ENCODE data around the gene C2CD5. TPM values are rescaled to one million over a fixed set of nuclear protein-coding genes. Genes with fewer than 3 reads are reported as not detected.

The C2CD5 gene
- total and polyA plus RNA-seq, 2 of the 4 experiments (the other 2 are of a cell fraction), result 14.5 to 15.8 TPM

DNA sequence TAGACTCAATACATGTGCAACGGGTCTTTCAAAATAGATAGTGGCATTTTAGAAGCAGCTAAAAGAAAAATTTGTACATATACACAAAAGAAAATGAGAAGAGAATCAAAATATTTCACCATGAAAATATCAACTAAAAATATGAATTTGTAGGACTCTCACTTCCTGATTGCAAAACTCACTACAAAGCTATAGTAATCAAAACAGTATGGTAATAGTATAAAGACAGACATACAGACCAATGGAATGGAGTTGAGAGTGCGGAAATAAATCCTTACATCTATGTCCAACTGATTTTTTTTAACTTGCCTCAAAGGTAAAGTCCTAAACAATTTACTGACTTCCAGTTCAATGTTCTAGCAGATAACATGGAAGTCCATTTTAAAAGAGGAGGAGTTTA lies 13.1 kb downstream of the C2CD5 start:
- Histone ChIP-seq H2BK5ac (ENCODE audit: low read depth, low read length, poor library complexity, severe bottlenecking) (no peak overlapping the region), H3K14ac (replicated peaks; ENCODE audit: low read depth, low read length) (no peak overlapping the region), H2AK9ac (replicated peaks; ENCODE audit: low read depth, low read length, poor library complexity) (no peak overlapping the region), H3K4me1 (ENCODE audit: control insufficient read depth, insufficient read depth, low read length) (peaks cover 5% of the 10 kb centered on the region), H3K27me3 (ENCODE audit: control insufficient read depth, insufficient read depth, low read length) (no peaks in the 10 kb centered on the region), H3K18ac (ENCODE audit: low read depth, low read length) (no peak overlapping the region), H2AK5ac (ENCODE audit: low read depth, low read length) (no peak overlapping the region), H4K91ac (ENCODE audit: insufficient read depth, low read depth, low read length) (no peak overlapping the region), H4K8ac (ENCODE audit: low read depth in 2 of 2, low read length in 2 of 2) (no peak overlapping the region), H3K9me1 (ENCODE audit: insufficient read depth, low read length) (peaks cover 3% of the 10 kb centered on the region; the same call in 1 of the 2 replicates), H3K4ac (ENCODE audit: low read depth, low read length) (no peak overlapping the region), H3K79me1 (ENCODE audit: low read depth in 1 of 2, low read length in 2 of 2) (peaks cover 4 to 13% of the 10 kb centered on the region in 2 experiments; a peak in 3 of 4 replicates), H3K27ac (ENCODE audit: insufficient read depth, low read length) (no peak overlapping the region), H3K9ac (ENCODE audit: low read depth, low read length) (no peak overlapping the region), H3K36me3 (ENCODE audit: control insufficient read depth, insufficient read depth, low read length) (peaks cover 11% of the 10 kb centered on the region), H2BK120ac (ENCODE audit: low read depth, low read length) (no peak overlapping the region), H3K23ac (ENCODE audit: low read depth, low read length) (no peak overlapping the region), H2BK15ac (ENCODE audit: low read depth, low read length) (no peak overlapping the region), H4K5ac (ENCODE audit: low read depth, low read length) (no peak overlapping the region), H4K20me1 (ENCODE audit: insufficient read depth, low read length) (no peaks in the 10 kb centered on the region), H3K4me3 (ENCODE audit: insufficient read depth, low read depth, low read length) (no peak overlapping the region), H2BK20ac (ENCODE audit: low read depth, low read length) (no peak overlapping the region), H3K56ac (ENCODE audit: extremely low read depth, insufficient read depth, low read length) (no peak overlapping the region), H2AFZ (replicated peaks; ENCODE audit: low read length, poor library complexity) (no peak overlapping the region), H3K9me3 (ENCODE audit: control insufficient read depth, insufficient read depth, low read length) (no peaks in the 10 kb centered on the region), H3K4me2 (ENCODE audit: low read depth, low read length) (no peak overlapping the region)
- no peak for DNase-seq
- CTCF ChIA-PET, result interaction anchor here (0.6 kb wide), 1 partner anchor 1260 kb away, joined by 3 read pairs; no protein-coding TSS in a partner anchor
- no peak for ATAC-seq (ENCODE audit: low read depth)
- in situ Hi-C loops (cut with MboI; ENCODE audit: low sequenced_read_pairs), result no loop called here
- no CpG with 5 or more reads among the region's 2 CpGs for WGBS, 2 experiments (ENCODE audit: extremely low coverage in 2 of 2, insufficient read length in 1 of 2)
- intact Hi-C loops (cut with micrococcal nuclease), result no loop called here
- BruUV-seq (replicated peaks), result no TSS peak
- no peak for TF ChIP-seq CHD1 (IDR thresholded peaks at IDR 0.05; ENCODE audit: low read depth, low read length)
- no peak for TF ChIP-seq RAD21 (IDR thresholded peaks at IDR 0.05; ENCODE audit: low read length)
- no peak for TF ChIP-seq POLR2A (IDR thresholded peaks at IDR 0.05; ENCODE audit: low read depth, low read length)
- TF ChIP-seq CEBPB (IDR thresholded peaks at IDR 0.05; ENCODE audit: low read depth, low read length), result no peak
- TF ChIP-seq MAZ (IDR thresholded peaks at IDR 0.05; ENCODE audit: borderline replicate concordance, low read depth, low read length), result no peak
- TF ChIP-seq BHLHE40 (IDR thresholded peaks at IDR 0.05; ENCODE audit: low read depth, low read length), result no peak
- no peak for TF ChIP-seq MXI1 (IDR thresholded peaks at IDR 0.05; ENCODE audit: borderline replicate concordance, low read depth, low read length)
- TF ChIP-seq, protein P1, sequence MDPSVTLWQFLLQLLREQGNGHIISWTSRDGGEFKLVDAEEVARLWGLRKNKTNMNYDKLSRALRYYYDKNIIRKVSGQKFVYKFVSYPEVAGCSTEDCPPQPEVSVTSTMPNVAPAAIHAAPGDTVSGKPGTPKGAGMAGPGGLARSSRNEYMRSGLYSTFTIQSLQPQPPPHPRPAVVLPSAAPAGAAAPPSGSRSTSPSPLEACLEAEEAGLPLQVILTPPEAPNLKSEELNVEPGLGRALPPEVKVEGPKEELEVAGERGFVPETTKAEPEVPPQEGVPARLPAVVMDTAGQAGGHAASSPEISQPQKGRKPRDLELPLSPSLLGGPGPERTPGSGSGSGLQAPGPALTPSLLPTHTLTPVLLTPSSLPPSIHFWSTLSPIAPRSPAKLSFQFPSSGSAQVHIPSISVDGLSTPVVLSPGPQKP (IDR thresholded peaks at IDR 0.05; ENCODE audit: borderline replicate concordance, low read depth, low read length), result no peak
- no peak for TF ChIP-seq RFX5 (IDR thresholded peaks at IDR 0.05; ENCODE audit: low read depth, low read length)
- dilution Hi-C loops (cut with HindIII; ENCODE audit: low sequenced_read_pairs, unreplicated experiment), result no loop called here
- POLR2A ChIA-PET (ENCODE audit: unreplicated experiment), result no interaction called here

Data from IMR-90 (cell line).